H1 (cell line): ENCODE results near the gene RBM26. TPM values are rescaled to one million over a fixed set of nuclear protein-coding genes. Genes with fewer than 3 reads are reported as not detected.
A peak's percentile ranks its signal among the peaks of the same experiment; 100 is the strongest.

Source experiments
- CTCF ChIA-PET: fragments of 300-600 bp; sonication (Branson Sonifier 250); formaldehyde crosslinking; loops from one replicate; lab custom pipeline; 2021; ENCODE audit not compliant: partially characterized antibody; lab: Charles Lee
- POLR2A ChIA-PET: fragments of 300-600 bp; sonication (Branson Sonifier 250); formaldehyde crosslinking; loops from one replicate; lab custom pipeline; 2021; ENCODE audit warnings: inconsistent platforms; ENCODE audit not compliant: partially characterized antibody; lab: Charles Lee
- DNase-seq, 2 experiments: peaks; one replicate each; pipeline versions ENCODE4 v3.0.0 to v3.0.0-alpha.2; 2010 to 2022; ENCODE audit warnings: low spot score in 2 of 2, low read depth in 1 of 2, mixed read lengths in 1 of 2
- FAIRE-seq: peaks from 2 replicates; lab custom pipeline; 2011; peaks lifted over from hg19 to GRCh38; lab: Jason Lieb, UNC
- H2AFZ ChIP-seq: 2 replicates; pipeline ENCODE4 v1.8.1; 2012; ENCODE audit warnings: low read length, inconsistent platforms
- H2AK5ac ChIP-seq: 2 replicates; pipeline ENCODE4 v1.6.1; 2013; ENCODE audit warnings: low read depth, low read length
- H2BK120ac ChIP-seq: replicated peaks from 2 replicates; pipeline ENCODE3; 2013; ENCODE audit warnings: low read depth, low read length, inconsistent platforms
- H2BK12ac ChIP-seq: 2 replicates; pipeline ENCODE4 v1.6.1; 2013; ENCODE audit warnings: low read depth, low read length
- H2BK15ac ChIP-seq: 2 replicates; pipeline ENCODE4 v1.6.1; 2013; ENCODE audit warnings: low read length
- H2BK20ac ChIP-seq: 2 replicates; pipeline ENCODE4 v1.6.1; 2013; ENCODE audit warnings: low read length
- H2BK5ac ChIP-seq: 2 replicates; pipeline ENCODE4 v1.6.1; 2013; ENCODE audit warnings: low read depth, low read length
- H3K14ac ChIP-seq: 2 replicates; pipeline ENCODE4 v1.6.1; 2013; ENCODE audit warnings: inconsistent platforms; ENCODE audit not compliant: insufficient read length
- H3K18ac ChIP-seq: 2 replicates; pipeline ENCODE4 v1.6.1; 2013; ENCODE audit warnings: low read length; ENCODE audit errors: extremely low read depth
- H3K23ac ChIP-seq: 2 replicates; pipeline ENCODE4 v1.6.1; 2013; ENCODE audit warnings: inconsistent platforms; ENCODE audit not compliant: insufficient read length
- H3K23me2 ChIP-seq: 2 replicates; pipeline ENCODE4 v1.6.1; 2013; ENCODE audit warnings: low read depth, low read length
- H3K27ac ChIP-seq: 2 replicates; pipeline ENCODE4 v1.6.1; 2011; ENCODE audit warnings: low read depth, low read length, inconsistent platforms
- H3K27me3 ChIP-seq, 4 experiments: replicated peaks in 1 of 4; 1 replicate in 1 of 4; 2 replicates in 3 of 4; pipeline versions ENCODE4 v1.6.1 to v1.8.1; 2011 to 2013; ENCODE audit warnings: low read length in 3 of 4, mild to moderate bottlenecking in 3 of 4, inconsistent platforms in 2 of 4, mixed read lengths in 2 of 4, moderate library complexity in 1 of 4; ENCODE audit not compliant: control insufficient read depth in 3 of 4, insufficient read depth in 3 of 4; ENCODE audit errors: extremely low read depth in 1 of 4
- H3K36me3 ChIP-seq, 4 experiments: 2 replicates each; pipeline versions ENCODE4 v1.6.1 to v1.8.1; 2011 to 2013; ENCODE audit warnings: mild to moderate bottlenecking in 4 of 4, low read length in 3 of 4, moderate library complexity in 2 of 4, control low read depth in 1 of 4, inconsistent platforms in 1 of 4; ENCODE audit not compliant: insufficient read depth in 4 of 4, control insufficient read depth in 2 of 4
- H3K4ac ChIP-seq: replicated peaks from 2 replicates; pipeline ENCODE3; 2013; ENCODE audit warnings: low read length, low read depth, mixed read lengths, inconsistent platforms; ENCODE audit not compliant: insufficient read length
- H3K4me1 ChIP-seq, 4 experiments: replicated peaks in 1 of 4; 1 replicate in 1 of 4; 2 replicates in 3 of 4; pipeline versions ENCODE4 v1.6.1 to v1.8.1; 2011 to 2013; ENCODE audit warnings: low read length in 3 of 4, inconsistent platforms in 2 of 4, mixed read lengths in 1 of 4; ENCODE audit not compliant: insufficient read depth in 4 of 4, control insufficient read depth in 3 of 4
- H3K4me2 ChIP-seq, 2 experiments: 2 replicates each; pipeline versions ENCODE4 v1.6.1 to v1.8.1; 2011 to 2013; ENCODE audit warnings: low read depth in 2 of 2, low read length in 2 of 2, control low read depth in 1 of 2, inconsistent platforms in 1 of 2, mild to moderate bottlenecking in 1 of 2; ENCODE audit not compliant: insufficient read depth in 1 of 2
- H3K4me3 ChIP-seq, 4 experiments: fragments of 200-600, 300-600 bp in 1 of 4; sonication (generic), shearing (Covaris generic), sonication (Bioruptor Twin) in 1 of 4; 2 replicates each; pipeline versions ENCODE4 v1.5.1 to v1.8.1; 2011 to 2016; ENCODE audit warnings: low read length in 4 of 4, low read depth in 3 of 4, control low read depth in 2 of 4, inconsistent platforms in 2 of 4, mild to moderate bottlenecking in 2 of 4, mixed read lengths in 1 of 4, moderate library complexity in 1 of 4; ENCODE audit not compliant: insufficient read depth in 2 of 4; ENCODE audit errors: extremely low read depth in 1 of 4
- H3K56ac ChIP-seq: replicated peaks from 2 replicates; pipeline ENCODE3; 2013; ENCODE audit warnings: low read depth, mild to moderate bottlenecking, mixed read lengths, low read length, inconsistent platforms; ENCODE audit not compliant: insufficient read length
- H3K79me1 ChIP-seq: 2 replicates; pipeline ENCODE4 v1.6.1; 2013; ENCODE audit warnings: low read depth, low read length, control low read depth
- H3K79me2 ChIP-seq, 2 experiments: 2 replicates each; pipeline versions ENCODE4 v1.6.1 to v1.8.1; 2012 to 2013; ENCODE audit warnings: low read length in 2 of 2, mild to moderate bottlenecking in 2 of 2, inconsistent platforms in 1 of 2; ENCODE audit not compliant: insufficient read depth in 2 of 2, control insufficient read depth in 1 of 2
- H3K9ac ChIP-seq, 4 experiments: replicated peaks in 1 of 4; 1 replicate in 1 of 4; 2 replicates in 3 of 4; pipeline versions ENCODE4 v1.6.1 to v1.8.1; 2011 to 2013; ENCODE audit warnings: low read depth in 3 of 4, low read length in 3 of 4, control low read depth in 2 of 4, mild to moderate bottlenecking in 2 of 4, moderate library complexity in 2 of 4, inconsistent platforms in 1 of 4; ENCODE audit errors: extremely low read depth in 1 of 4
- H3K9me3 ChIP-seq, 2 experiments: 2 replicates each; pipeline versions ENCODE4 v1.6.1 to v1.8.1; 2012 to 2013; ENCODE audit warnings: mild to moderate bottlenecking in 2 of 2, moderate library complexity in 2 of 2, control low read depth in 1 of 2, inconsistent platforms in 1 of 2, low read depth in 1 of 2, low read length in 1 of 2, mixed read lengths in 1 of 2; ENCODE audit not compliant: insufficient read depth in 2 of 2
- H4K20me1 ChIP-seq, 2 experiments: replicated peaks in 1 of 2; 2 replicates each; pipeline versions ENCODE3 to v1.8.1; 2011 to 2013; ENCODE audit warnings: inconsistent platforms in 2 of 2, low read length in 2 of 2, mild to moderate bottlenecking in 1 of 2; ENCODE audit not compliant: insufficient read depth in 2 of 2, control insufficient read depth in 1 of 2
- H4K5ac ChIP-seq: 2 replicates; pipeline ENCODE4 v1.6.1; 2013; ENCODE audit warnings: low read length, low read depth, mixed read lengths, inconsistent platforms; ENCODE audit not compliant: insufficient read length
- H4K8ac ChIP-seq: 2 replicates; pipeline ENCODE4 v1.8.0; 2013; ENCODE audit warnings: mild to moderate bottlenecking, moderate library complexity, low read length, inconsistent platforms; ENCODE audit not compliant: insufficient read depth; ENCODE audit errors: extremely low read depth
- H4K91ac ChIP-seq: replicated peaks from 2 replicates; pipeline ENCODE3; 2013; ENCODE audit warnings: low read length, mixed read lengths, inconsistent platforms; ENCODE audit not compliant: insufficient read length
- BCL11A ChIP-seq, 2 experiments: IDR thresholded peaks; one replicate each; pipeline ENCODE4 v1.6.1; 2011; ENCODE audit warnings: low read depth in 2 of 2, low read length in 2 of 2, mild to moderate bottlenecking in 2 of 2
- GTF2F1 ChIP-seq: IDR thresholded peaks from 2 replicates; pipeline ENCODE4 v1.6.1; 2012; ENCODE audit warnings: low read depth, low read length, improper control_type of control experiment, borderline replicate concordance
- SIRT6 ChIP-seq: IDR thresholded peaks from one replicate; pipeline ENCODE4 v1.7.1; 2012; ENCODE audit warnings: low read length, inconsistent platforms
- WGBS, 2 experiments: shearing (Covaris generic) in 1 of 2; methylation state at CpG; one replicate each; pipeline versions ENCODE4 v1.1.6 to v1.1.7; 2013 to 2015; ENCODE audit warnings: low lambda C conversion rate in 2 of 2, mixed read lengths in 2 of 2, inconsistent platforms in 1 of 2, low coverage in 1 of 2, missing lambda C conversion rate in 1 of 2; ENCODE audit not compliant: insufficient replicate concordance in 2 of 2, insufficient coverage in 1 of 2, insufficient read length in 1 of 2; ENCODE audit errors: extremely low coverage in 1 of 2, missing lambda C conversion rate in 1 of 2; 5-methylcytosine and 5-hydroxymethylcytosine counted together
- long read RNA-seq, 2 experiments: library from RNA in 1 of 2; library from capped mRNA in 1 of 2; stranded (forward); transcript quantifications; one replicate each; pipeline ENCODE4 v2.0.0, GENCODE V29; 2021; ENCODE audit warnings: inconsistent platforms in 1 of 2
- polyA minus RNA-seq, 3 experiments: library from RNA; depleted of rRNA, polyadenylated mRNA; stranded (reverse); fragments of >200 nt; gene quantifications; 1 replicate in 2 of 3; 2 replicates in 1 of 3; pipeline ENCODE4 v1.2.3, GENCODE V29; 2011
- polyA plus RNA-seq, 7 experiments: library from polyadenylated mRNA; depleted of rRNA in 3 of 7; stranded (reverse) in 5 of 7; unstranded in 2 of 7; fragments of >200 nt in 5 of 7; fragments of 200-250 nt in 2 of 7; gene quantifications; 1 replicate in 5 of 7; 2 replicates in 1 of 7; 4 replicates in 1 of 7; pipeline versions ENCODE4 v1.2.1 to v1.2.3, GENCODE V29; 2011 to 2013; ENCODE audit warnings: missing spikeins in 2 of 7, mixed read lengths in 2 of 7
- total RNA-seq: library from RNA; stranded (reverse); fragmentation: NEBNext Ultra II Directional; extraction: Animal tissue kit (Norgen Biotek cat#: 25700); gene quantifications from 2 replicates; pipeline ENCODE4 v1.2.1, GENCODE V29; 2021

The RBM26 gene, protein sequence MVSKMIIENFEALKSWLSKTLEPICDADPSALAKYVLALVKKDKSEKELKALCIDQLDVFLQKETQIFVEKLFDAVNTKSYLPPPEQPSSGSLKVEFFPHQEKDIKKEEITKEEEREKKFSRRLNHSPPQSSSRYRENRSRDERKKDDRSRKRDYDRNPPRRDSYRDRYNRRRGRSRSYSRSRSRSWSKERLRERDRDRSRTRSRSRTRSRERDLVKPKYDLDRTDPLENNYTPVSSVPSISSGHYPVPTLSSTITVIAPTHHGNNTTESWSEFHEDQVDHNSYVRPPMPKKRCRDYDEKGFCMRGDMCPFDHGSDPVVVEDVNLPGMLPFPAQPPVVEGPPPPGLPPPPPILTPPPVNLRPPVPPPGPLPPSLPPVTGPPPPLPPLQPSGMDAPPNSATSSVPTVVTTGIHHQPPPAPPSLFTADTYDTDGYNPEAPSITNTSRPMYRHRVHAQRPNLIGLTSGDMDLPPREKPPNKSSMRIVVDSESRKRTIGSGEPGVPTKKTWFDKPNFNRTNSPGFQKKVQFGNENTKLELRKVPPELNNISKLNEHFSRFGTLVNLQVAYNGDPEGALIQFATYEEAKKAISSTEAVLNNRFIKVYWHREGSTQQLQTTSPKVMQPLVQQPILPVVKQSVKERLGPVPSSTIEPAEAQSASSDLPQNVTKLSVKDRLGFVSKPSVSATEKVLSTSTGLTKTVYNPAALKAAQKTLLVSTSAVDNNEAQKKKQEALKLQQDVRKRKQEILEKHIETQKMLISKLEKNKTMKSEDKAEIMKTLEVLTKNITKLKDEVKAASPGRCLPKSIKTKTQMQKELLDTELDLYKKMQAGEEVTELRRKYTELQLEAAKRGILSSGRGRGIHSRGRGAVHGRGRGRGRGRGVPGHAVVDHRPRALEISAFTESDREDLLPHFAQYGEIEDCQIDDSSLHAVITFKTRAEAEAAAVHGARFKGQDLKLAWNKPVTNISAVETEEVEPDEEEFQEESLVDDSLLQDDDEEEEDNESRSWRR
- 64.3 and 65.5 TPM in 2 replicates for total RNA-seq
- 15.0 and 20.3 TPM in 2 replicates for polyA plus RNA-seq (2011; rRNA removed)
- 24.5 TPM for polyA plus RNA-seq (2011; cell fraction: cytosol; rRNA removed)
- 30.2 TPM for polyA plus RNA-seq (2011; cell fraction: nucleus; rRNA removed)
- 23.4 to 44.0 TPM (median 28.1 TPM) in 4 replicates for polyA plus RNA-seq (2012, experiment 1 of 2)
- 2.5 TPM for polyA plus RNA-seq (2012, experiment 2 of 2)
- 50.5 TPM for polyA plus RNA-seq (2013, experiment 1 of 2)
- polyA plus RNA-seq (2013, experiment 2 of 2), result 41.9 TPM
- 34.8 and 35.5 TPM in 2 replicates for polyA minus RNA-seq (2011; rRNA and poly(A)+ RNA removed)
- polyA minus RNA-seq (2011; cell fraction: cytosol; rRNA and poly(A)+ RNA removed), result 21.1 TPM
- polyA minus RNA-seq (2011; cell fraction: nucleus; rRNA and poly(A)+ RNA removed), result 92.9 TPM
- long read RNA-seq, experiment 1, full-length matches to known transcripts, result 1 of 41 reads
- long read RNA-seq, experiment 1, partial matches to known transcripts, result 17 of 41 reads
- long read RNA-seq, experiment 1, other reads (novel, unspliced or antisense), result 23 of 41 reads
- long read RNA-seq, experiment 2, partial matches to known transcripts, result 12 of 15 reads
- long read RNA-seq, experiment 2, other reads (novel, unspliced or antisense), result 3 of 15 reads

GRCh38 chr13:79405831-79406596 lies at the start of gene RBM26:
RBM26 (minus strand) TSS chr13:79406255; CDS start chr13:79405774, 481 bp downstream.
- Histone ChIP-seq H3K4me2 (peak within 1 kb of the TSS; percentile 68 to 98), H3K36me3 (no peaks in the 10 kb centered on the region), H3K79me1 (no peaks in the 10 kb centered on the region), H3K9ac (peak within 1 kb of the TSS; percentile 96 to 99 (median 96)), H3K23ac (no peak within 1 kb of the TSS), H2BK20ac (no peak within 1 kb of the TSS), H2BK120ac (peak within 1 kb of the TSS; percentile 47), H3K27me3 (no peaks in the 10 kb centered on the region), H4K91ac (peak within 1 kb of the TSS; percentile 76), H3K56ac (peak within 1 kb of the TSS; percentile 95), H3K4me1 (peaks cover 0 to 9% (median 2%) of the 10 kb centered on the region in 4 experiments; a peak in 4 of 7 replicates), H2BK5ac (peak within 1 kb of the TSS; percentile 99), H3K79me2 (peaks cover 33 to 63% of the 10 kb centered on the region in 2 experiments), H2BK15ac (no peak within 1 kb of the TSS), H3K18ac (peak within 1 kb of the TSS; percentile 100), H3K4me3 (peak within 1 kb of the TSS; percentile 87 to 99 (median 94)), H4K5ac (peak within 1 kb of the TSS; percentile 97), H3K23me2 (peaks cover 7% of the 10 kb centered on the region), H2BK12ac (peak within 1 kb of the TSS; percentile 94; the same call in 1 of the 2 replicates), H3K14ac (peak within 1 kb of the TSS; percentile 12), H4K8ac (peak within 1 kb of the TSS; percentile 99), H3K27ac (peak within 1 kb of the TSS; percentile 93), H2AK5ac (0 out of 2 replicates have a peak within 1 kb of the TSS, but pooled peaks have one; percentile 41), H3K9me3 (no peaks in the 10 kb centered on the region), H3K4ac (peak within 1 kb of the TSS; percentile 65), H4K20me1 (peaks cover 7 to 9% of the 10 kb centered on the region in 2 experiments), H2AFZ (peak within 1 kb of the TSS; percentile 95)
- 2% methylated on average over 54 of the region's 72 CpGs; no CpG with 5 or more reads in 1 of the 2 experiments for WGBS, 2 experiments
- ChIA-PET POLR2A (interaction anchor here (0.7 to 2.2 kb wide), 10 partner anchors 8 to 124 kb away, joined by 3 to 8 read pairs (median 4); partner anchors contain the start of gene NDFIP2), CTCF (interaction anchor here (1.6 kb wide), 1 partner anchor 18 kb away, joined by 5 read pairs; no protein-coding TSS in a partner anchor)
- DNase-seq, result peak; percentile 82 to 98
- FAIRE-seq, result peak; percentile 76
- TF ChIP-seq BCL11A (IDR thresholded peaks at IDR 0.05; ENCODE audit: low read depth in 2 of 2, low read length in 2 of 2) (no peak), GTF2F1 (peak; percentile 78; the same call in 1 of the 2 replicates), SIRT6 (no peak)
